NK-92 (cell line): ENCODE results near the gene EVI5.
"Not testable (repeated sequence)": the region's sequence is repeated elsewhere in the genome, so short reads cannot be mapped to it uniquely, and the experiment has no call there.

Experiments used
- DNase-seq: peaks from one replicate; lab custom pipeline; 2025; ENCODE audit not compliant: unreplicated experiment; lab: John Stamatoyannopoulos, UW

EVI5 gene

DNA sequence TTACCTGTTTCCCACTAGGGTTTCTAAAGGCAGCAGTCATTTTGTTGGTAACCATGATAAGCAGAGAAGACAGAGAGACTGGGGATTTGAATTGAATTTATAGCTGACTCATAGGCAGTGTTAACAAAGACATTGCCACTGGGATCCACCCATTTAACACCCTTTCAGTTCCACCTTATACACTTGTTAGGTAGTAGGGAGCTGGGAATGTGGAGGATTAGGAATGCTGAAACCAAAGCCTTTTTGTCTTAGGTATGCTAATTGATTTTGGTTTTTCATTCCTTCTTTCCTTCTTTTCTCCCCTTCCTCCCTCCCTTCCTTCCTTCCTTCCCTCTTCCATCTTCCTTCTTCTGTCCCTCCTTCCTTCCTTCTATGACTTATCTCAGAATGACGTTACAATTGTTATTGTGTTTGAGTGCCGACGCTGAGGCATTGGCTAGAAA lies 7.5 kb upstream of the EVI5 start:
- no peak for DNase-seq

- no peak for DNase-seq
Measured at GRCh38 chr1:92791487-92792066, 6.7 kb upstream of the EVI5 start.

DNA sequence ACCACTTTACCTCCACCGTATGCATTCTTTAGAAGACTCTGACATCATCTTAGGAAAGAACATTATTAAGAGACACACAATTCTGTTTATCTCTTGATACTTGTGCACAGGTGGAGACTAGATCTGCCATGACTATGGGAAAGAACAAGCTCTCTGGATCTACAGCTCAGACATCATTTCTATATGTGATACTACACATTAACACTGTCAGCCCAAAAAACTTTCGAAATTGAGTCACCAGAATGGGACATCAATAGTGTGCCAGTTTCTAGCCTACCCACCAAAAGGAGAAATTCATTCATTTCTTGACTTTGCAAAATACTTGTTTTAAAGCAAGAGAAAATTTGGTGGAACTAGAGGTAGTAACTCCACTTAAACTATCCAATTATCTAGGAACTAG lies 6.0 kb upstream of the EVI5 start:
- no peak for DNase-seq

- no peak for DNase-seq
Measured at GRCh38 chr1:92790081-92790480, 5.2 kb upstream of the EVI5 start.

DNA sequence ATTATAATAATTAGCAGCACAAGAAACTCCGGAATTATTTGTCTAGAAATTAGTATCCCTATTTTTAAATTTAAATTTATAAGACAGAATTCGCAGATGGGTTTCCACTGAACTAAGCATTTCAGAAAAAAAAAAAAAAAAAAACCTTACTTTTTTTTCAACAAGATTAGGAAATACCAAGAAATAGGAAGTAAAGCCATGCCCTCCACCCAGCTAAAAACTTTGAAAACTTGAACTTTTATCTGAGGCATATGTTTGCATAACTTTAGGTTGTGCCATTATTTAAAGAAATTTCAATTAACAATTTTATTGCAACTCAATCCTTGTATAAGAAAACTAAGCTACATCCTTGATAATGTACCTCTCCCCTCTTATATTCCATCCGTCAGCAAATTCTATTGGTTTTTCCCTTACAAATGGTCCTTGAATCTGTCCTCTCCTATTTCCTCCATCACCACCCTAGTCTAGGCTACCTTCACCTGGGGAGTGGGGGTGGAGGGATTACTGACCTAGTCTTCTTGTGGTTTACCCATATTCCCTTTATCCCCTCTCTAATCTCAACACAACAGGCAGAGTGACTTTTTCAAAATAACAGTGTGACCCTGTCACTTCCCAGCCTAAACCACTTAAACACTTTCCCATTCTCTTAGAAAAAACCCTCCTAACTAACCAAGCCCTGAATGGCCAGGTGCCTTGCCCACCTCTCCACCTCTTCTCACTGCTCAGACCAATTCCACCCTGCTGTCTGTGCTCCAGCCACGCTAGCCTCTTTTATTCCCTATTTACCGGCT lies 1.4 kb upstream of the EVI5 start:
- DNase-seq, result no peak

GRCh38 chr1:92784021-92784638 lies 778 bp downstream of the EVI5 start:
- DNase-seq, result no peak

DNA sequence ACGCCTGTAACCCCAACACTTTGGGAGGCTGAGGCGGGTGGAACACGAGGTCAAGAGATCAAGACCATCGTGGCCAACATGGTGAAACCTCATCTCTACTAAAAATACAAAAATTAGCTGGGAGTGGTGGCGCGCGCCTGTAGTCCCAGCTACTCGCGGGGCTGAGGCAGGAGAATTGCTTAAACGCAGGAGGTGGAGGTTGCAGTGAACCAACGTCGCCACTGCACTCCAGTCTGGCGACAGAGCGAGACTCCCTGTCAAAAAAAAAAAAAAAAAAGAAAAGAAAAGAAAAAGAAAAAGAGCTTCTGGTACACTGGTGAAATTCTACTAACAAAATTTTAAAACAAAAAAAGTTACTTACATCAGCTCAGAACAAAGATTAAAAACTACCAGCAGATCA lies 1.4 kb downstream of the EVI5 start:
- not testable (repeated sequence) for DNase-seq

- DNase-seq, result no peak
Measured at GRCh38 chr1:92778376-92778775, 6.5 kb downstream of the EVI5 start.

DNA sequence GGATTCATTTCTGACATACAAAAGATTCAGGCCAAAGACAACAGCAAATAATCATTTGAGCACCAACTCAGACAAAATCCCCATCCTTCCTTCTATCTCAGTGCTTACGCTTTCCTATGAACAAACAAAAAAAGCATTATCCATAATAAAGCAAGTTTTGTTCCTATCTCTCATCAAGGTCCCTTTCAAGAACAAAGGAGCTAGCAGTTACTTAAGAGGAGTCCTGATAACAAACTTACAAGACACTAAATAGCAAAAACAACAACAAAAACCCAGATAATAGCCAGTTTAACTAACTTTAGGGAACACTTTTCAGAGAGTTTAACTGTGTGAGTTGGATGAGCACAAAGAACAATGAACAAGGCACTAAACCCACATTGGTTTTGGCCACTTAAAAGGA lies 10.5 kb downstream of the EVI5 start:
- no peak for DNase-seq

DNA sequence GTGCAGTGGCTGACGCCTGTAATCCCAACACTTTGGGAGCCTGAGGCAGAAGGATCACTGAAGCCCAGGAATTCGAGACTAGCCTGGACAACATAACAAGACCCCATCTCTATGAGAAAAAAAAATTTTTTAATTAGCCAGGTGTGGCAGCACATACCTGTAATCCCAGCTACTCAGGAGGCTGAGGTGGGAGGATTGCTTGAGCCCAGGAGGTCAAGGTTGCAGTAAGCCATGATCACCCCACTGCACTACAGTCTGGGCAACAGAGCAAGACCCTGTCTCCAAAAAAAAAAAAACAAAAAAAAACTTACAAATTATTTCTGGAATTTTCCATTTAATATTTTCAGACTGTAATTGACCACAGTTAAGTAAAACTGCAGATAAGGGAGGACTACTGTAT lies 11.2 kb downstream of the EVI5 start:
- DNase-seq, result not testable (repeated sequence)

DNA sequence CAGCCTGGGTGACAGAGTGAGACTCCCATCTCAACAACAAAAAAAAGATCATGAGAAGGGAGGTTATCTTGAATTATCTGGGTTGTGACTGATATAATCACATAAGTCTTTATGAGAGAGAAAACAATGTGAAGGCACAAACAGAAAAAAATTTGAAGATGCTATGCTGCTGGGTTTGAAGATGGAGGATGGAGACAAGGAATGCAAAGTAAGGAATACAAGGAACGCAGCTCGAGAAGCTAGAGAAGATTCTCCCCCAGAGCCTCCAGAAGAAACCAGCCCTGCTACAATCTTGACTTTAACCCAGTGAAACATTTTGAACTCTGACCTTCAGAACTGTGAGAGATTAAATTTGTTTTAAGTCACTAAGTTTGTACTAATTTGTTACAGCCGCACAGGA lies 15.1 kb downstream of the EVI5 start:
- no peak for DNase-seq

- DNase-seq, result no peak
Measured at GRCh38 chr1:92768915-92769314, 16.0 kb downstream of the EVI5 start.

- DNase-seq, result no peak
Measured at GRCh38 chr1:92768296-92768695, 16.6 kb downstream of the EVI5 start.

- DNase-seq, result no peak
Measured at GRCh38 chr1:92764116-92764515, 20.8 kb downstream of the EVI5 start.

DNA sequence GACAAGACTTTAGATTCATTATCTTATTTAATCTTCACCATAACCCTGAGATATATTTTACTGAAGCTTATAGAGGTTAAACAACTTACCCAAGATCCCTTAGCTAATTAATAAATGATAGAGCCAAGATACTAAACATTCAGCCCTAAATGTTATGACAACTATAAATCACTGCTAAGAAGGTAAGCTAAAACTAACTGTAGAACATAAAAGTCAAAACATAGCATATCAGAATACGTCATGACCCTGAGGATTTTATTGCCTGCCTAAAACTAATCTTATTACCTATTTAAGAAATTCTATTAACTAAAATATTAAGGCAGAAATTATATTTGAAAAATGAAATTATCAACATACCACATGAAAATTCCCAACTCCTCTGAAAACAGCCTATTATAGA lies 22.6 kb downstream of the EVI5 start:
- DNase-seq, result no peak

DNA sequence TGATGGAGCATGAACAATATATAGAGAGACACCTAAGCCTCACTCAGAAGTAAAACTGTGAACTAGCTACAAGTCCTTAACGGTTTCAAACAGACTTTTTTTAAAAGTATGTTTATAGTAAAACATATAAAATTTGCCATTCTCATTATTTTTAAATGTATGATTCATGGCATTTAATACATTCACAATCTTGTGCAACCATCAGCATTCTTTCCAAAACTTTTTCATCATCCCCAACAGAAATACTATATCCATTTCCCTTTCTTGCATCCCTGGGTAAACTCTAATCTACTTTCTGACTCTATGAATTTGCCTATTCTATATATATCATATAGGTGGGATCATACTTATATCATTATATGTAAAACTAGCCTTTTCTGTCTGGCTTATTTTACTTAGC lies 25.5 kb downstream of the EVI5 start:
- DNase-seq, result no peak

- no peak for DNase-seq
Measured at GRCh38 chr1:92756537-92756936, 28.4 kb downstream of the EVI5 start.

DNA sequence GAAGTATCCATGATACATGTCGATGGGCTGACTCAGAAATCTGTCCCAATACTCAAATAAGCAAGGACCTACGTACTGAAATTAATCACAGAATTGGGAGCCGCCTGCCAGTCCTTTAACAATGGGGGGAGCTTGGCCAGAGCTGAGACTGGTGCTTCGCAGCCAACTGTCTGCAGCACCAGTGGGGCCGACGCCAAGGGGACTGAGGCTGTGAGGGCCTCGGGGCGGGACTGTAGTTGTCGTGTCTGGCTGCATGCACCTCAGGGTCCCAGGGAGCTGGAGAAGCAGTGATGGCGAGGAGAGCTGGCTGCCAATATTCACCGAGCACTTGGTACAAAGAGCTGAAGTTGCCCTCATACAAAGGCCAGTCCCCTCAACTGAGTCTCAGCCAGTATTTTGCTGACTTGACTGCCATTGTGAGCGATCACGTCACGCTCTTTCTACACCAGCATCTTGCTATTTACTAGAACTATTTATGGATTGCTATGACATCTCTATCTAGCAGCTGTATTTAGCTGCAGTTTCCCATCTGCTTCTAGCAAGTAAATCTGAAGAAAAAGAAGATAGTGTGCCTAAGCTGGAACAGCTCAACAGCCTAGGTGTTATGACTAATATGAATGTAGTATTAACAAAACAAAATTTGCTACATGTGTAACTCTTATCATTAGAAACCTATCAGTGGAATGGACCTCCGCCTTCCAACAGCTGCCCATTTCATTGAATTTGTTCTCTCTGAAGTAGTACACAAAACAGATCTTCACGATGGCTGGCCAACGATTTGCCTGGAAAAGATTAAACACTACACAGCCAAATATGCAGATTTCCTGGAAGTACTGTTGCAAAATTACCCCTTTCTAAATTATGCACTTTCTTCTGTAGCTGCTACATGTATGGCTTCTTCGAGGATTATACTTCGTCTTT lies 29.1 kb downstream of the EVI5 start:
- no peak for DNase-seq

DNA sequence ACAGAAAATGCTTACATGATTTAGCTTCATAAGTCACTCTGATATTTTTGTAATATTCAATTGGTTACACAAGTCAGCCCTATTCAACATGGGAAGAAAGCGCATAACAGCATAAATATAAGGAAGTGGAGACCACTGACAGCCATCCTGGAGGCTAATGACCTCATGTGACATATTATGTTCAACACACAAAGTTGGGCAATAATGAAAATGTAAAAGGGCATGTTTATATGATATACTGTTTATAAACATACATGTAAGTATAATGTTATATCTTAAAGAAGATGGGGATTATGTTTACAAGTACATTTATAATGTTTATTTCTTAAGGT lies 30.2 kb downstream of the EVI5 start:
- no peak for DNase-seq

GRCh38 chr1:92754000-92754718 lies 30.7 kb downstream of the EVI5 start:
- no peak for DNase-seq

GRCh38 chr1:92752719-92753118 lies 32.2 kb downstream of the EVI5 start:
- DNase-seq, result no peak
